Glutamatergic neuron (in vitro differentiated cells): ENCODE measurements around the gene C20orf204. TPM values are rescaled to one million over a fixed set of nuclear protein-coding genes. Genes with fewer than 3 reads are reported as not detected.

ENCODE experiments used
- DNase-seq: peaks from one replicate; pipeline ENCODE4 v3.0.0; 2022
- H3K27ac Mint-ChIP-seq: one replicate; pipeline ENCODE4 v1.8.0; 2020; ENCODE audit warnings: mild to moderate bottlenecking, mixed read lengths, inconsistent platforms; ENCODE audit not compliant: unreplicated experiment
- H3K27me3 Mint-ChIP-seq: one replicate; pipeline ENCODE4 v1.8.0; 2020; ENCODE audit warnings: mild to moderate bottlenecking, moderate library complexity, mixed read lengths, inconsistent platforms; ENCODE audit not compliant: unreplicated experiment
- H3K36me3 Mint-ChIP-seq: one replicate; pipeline ENCODE4 v1.8.0; 2020; ENCODE audit warnings: mild to moderate bottlenecking, mixed read lengths, inconsistent platforms; ENCODE audit not compliant: unreplicated experiment
- H3K4me1 Mint-ChIP-seq: one replicate; pipeline ENCODE4 v1.8.0; 2020; ENCODE audit warnings: mild to moderate bottlenecking, low read depth, mixed read lengths, inconsistent platforms; ENCODE audit not compliant: unreplicated experiment
- H3K4me3 Mint-ChIP-seq: one replicate; pipeline ENCODE4 v1.8.0; 2020; ENCODE audit warnings: mild to moderate bottlenecking, mixed read lengths, inconsistent platforms; ENCODE audit not compliant: unreplicated experiment
- H3K9me3 Mint-ChIP-seq: one replicate; pipeline ENCODE4 v1.8.0; 2020; ENCODE audit warnings: mild to moderate bottlenecking, moderate library complexity, mixed read lengths, inconsistent platforms; ENCODE audit not compliant: unreplicated experiment
- CTCF ChIP-seq: fragments of 200-600 bp; sonication (generic); IDR thresholded peaks from one replicate; pipeline ENCODE4 v1.5.0; 2021; ENCODE audit not compliant: partially characterized antibody, unreplicated experiment
- total RNA-seq: library from RNA; stranded (reverse); fragmentation: NEBNext Ultra II Directional; extraction: Animal tissue kit (Norgen Biotek cat#: 25700); gene quantifications from one replicate; pipeline ENCODE4 v1.2.1, GENCODE V29; 2021; ENCODE audit not compliant: unreplicated experiment

Gene C20orf204
- total RNA-seq, 1 donor from 2014 or later: 3.9 TPM

DNA sequence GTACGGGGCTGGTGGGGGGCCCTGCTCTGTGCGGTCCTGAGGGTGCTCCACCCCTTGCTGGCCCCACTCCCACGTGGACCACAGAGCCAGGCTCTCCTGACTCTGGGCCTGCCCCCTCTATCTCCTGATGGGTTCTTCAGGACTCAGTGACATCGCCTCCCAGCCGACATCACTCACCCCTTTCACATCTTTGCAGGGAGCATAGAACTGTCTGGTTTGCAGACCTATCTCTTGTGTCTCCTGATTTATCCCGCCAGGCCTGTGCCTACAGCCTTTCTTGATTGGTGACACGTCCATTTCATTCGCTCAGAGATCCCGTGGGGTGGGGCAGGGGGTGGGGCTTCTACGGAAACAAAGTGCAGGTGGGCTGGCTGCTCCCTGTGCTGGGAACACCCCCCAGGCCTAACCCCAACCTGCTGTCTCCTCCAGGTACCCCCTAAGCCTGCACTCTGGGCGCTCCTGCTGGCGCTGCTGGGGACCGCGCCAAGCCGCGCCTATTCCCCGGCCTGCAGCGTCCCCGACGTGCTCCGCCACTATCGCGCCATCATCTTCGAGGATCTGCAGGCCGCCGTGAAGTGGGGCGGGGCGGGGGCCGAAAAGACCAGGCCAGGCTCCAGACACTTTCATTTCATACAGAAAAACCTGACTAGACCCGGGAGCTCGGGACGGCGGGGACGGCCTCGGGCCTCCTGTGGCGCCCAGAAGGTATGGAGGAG lies 1.7 kb downstream of the C20orf204 start:
- DNase-seq: no peak
- peaks cover 24% of the 10 kb centered on the region for H3K4me1 Mint-ChIP-seq
- H3K9me3 Mint-ChIP-seq: peaks cover 15% of the 10 kb centered on the region
- H3K27me3 Mint-ChIP-seq: peaks cover 10% of the 10 kb centered on the region
- H3K27ac Mint-ChIP-seq: no peak overlapping the region
- TF ChIP-seq CTCF: no peak
- peak overlapping the region; percentile 61 for H3K4me3 Mint-ChIP-seq
- H3K36me3 Mint-ChIP-seq: no peaks in the 10 kb centered on the region

DNA sequence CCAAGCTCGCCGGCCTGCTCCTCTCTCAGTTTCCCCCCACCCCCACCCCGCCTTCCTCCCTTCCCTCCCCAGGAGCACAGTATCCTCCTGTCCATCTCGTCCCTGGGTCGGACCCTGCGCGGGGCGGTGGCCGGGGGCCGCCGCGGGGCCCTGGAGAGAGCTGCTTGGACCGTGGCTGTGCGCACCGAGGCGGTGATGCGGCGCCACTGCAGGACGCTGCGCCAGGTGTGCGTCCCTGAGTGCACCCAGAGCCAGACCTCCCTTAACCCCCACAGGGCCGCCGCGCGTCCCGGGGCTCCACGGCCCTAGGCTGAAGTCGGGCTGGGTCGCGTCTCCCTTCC lies 2.2 kb downstream of the C20orf204 start:
- peaks cover 23% of the 10 kb centered on the region for H3K4me1 Mint-ChIP-seq
- no peak overlapping the region for H3K4me3 Mint-ChIP-seq
- peaks cover 10% of the 10 kb centered on the region for H3K27me3 Mint-ChIP-seq
- peaks cover 15% of the 10 kb centered on the region for H3K9me3 Mint-ChIP-seq
- TF ChIP-seq CTCF: no peak
- H3K27ac Mint-ChIP-seq: no peak overlapping the region
- DNase-seq: no peak
- H3K36me3 Mint-ChIP-seq: no peaks in the 10 kb centered on the region

DNA sequence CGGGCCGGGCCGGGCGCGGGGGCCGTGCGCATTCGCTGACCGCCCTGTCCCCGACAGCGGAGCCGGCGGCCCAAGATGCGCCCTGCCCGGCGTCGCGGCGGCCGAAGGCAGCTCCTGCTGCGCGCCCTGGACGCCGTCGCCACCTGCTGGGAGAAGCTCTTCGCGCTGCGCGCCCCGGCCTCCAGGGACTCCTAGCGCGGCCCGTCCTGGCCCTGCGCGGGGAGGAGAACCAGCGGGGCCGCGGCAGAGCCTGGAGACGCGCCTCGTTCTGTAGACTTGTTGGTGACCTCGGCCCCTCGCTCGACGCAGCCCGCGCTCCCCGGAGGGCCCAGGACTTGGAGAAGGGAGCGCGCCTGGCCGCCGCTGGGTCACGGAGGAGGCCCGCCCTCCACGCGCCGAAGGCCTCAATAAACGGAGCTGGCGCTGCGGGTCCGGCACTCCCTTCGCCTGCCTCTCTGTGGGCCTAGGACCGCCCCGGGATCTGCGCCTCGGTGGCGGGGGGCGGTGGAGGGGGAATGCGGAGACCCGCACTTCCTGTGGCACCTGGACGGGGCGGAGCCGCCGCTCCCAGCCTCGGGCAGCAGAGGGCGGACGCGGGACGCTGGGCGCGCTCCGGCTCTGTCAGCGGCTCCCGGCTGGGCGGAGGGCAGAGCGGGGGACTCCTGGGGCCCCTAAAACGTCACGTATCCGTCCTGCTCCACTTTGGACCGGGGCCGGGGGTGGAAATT lies 2.7 kb downstream of the C20orf204 start:
- peak; percentile 72 for TF ChIP-seq CTCF
- Mint-ChIP-seq H3K36me3 (no peaks in the 10 kb centered on the region), H3K4me1 (peaks cover 25% of the 10 kb centered on the region), H3K9me3 (peaks cover 14% of the 10 kb centered on the region), H3K4me3 (no peak overlapping the region), H3K27me3 (peaks cover 13% of the 10 kb centered on the region), H3K27ac (no peak overlapping the region)
- peak; percentile 89 for DNase-seq

DNA sequence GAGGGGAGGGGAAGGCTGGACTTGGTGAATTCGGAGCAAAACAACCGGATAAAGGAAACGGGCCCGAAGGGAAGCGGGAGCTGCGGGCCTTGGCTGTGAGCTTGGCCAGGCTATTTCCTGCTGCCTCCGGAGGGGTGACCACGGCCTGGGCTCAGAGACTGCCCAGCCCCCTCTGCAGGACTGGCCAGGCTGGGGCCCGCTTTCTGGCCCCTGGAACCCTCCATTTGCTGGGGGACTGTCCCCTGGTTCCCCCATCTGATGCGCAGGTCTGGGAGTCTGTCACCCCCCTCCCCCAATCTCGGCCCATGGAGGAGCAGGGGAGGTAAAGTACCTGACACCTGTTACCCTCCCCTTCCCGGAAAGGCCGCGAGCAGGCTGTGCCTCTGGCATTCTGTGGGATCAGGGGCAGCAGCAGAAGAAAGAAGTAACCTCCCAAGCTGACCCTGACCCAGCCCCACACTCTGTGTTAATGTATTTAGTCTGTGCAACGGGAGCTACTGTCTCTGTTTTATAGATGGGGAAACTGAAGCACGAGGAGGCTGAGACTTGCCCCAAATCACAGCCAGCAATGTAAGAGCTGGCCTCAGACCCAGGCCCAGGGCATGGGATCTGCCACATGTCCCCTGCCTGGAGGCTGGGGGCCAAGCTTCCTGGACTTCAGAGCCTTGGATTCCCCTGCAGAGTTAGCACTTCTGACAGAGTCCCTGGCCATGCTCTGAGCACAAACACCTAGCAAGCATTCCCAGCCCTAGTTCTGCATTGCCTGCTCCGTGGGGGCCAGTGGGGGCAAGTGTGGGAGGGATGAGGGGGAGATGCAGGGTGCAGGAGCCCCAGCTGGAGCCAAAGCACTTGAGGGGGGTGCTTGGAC lies 3.5 kb downstream of the C20orf204 start:
- peaks cover 17% of the 10 kb centered on the region for H3K27me3 Mint-ChIP-seq
- H3K4me3 Mint-ChIP-seq: no peak overlapping the region
- H3K4me1 Mint-ChIP-seq: peaks cover 24% of the 10 kb centered on the region

More for the DNA sequence above, 3.5 kb downstream of the C20orf204 start:
- Mint-ChIP-seq H3K36me3 (no peaks in the 10 kb centered on the region), H3K27ac (peak overlapping the region; percentile 28), H3K9me3 (peaks cover 11% of the 10 kb centered on the region)
- no peak for TF ChIP-seq CTCF
- no peak for DNase-seq
